Measurements from ENCODE around the gene EXOC2. TPM values are rescaled to one million over a fixed set of nuclear protein-coding genes. Genes with fewer than 3 reads are reported as not detected.

Gene EXOC2
- total RNA-seq, 1 experiment from 2014 or later = 45.7 TPM

- DNase-seq (ENCODE audit: low spot score) (no peak), ATAC-seq (no peak)
- ChIA-PET POLR2A (no interaction called here), CTCF (interaction anchor here (1.5 to 2.8 kb wide), 2 partner anchors 9 kb away, joined by 6 to 22 read pairs; no protein-coding TSS in a partner anchor)
- Mint-ChIP-seq H3K4me3 (no peak overlapping the region), H3K27me3 (ENCODE audit: low read depth) (peaks cover 14% of the 10 kb centered on the region), H3K27ac (no peak overlapping the region), H3K9me3 (peaks cover 10% of the 10 kb centered on the region), H3K4me1 (peaks cover 39% of the 10 kb centered on the region), H3K36me3 (no peaks in the 10 kb centered on the region)
- TF ChIP-seq ETV6 (CRISPR knock-in tag; IDR thresholded peaks at IDR 0.05) (no peak), CBFB (CRISPR knock-in tag; IDR thresholded peaks at IDR 0.05; ENCODE audit: low read depth) (no peak), NFATC4 (CRISPR knock-in tag; IDR thresholded peaks at IDR 0.05) (no peak), PRRX2 (CRISPR knock-in tag; IDR thresholded peaks at IDR 0.05) (no peak), FOXJ3 (CRISPR knock-in tag; IDR thresholded peaks at IDR 0.05; ENCODE audit: borderline replicate concordance) (no peak), NR3C1 (CRISPR knock-in tag; conservative IDR thresholded peaks at IDR 0.05; ENCODE audit: low read depth) (no peak), ERG (CRISPR knock-in tag; IDR thresholded peaks at IDR 0.05) (no peak), JAZF1 (CRISPR knock-in tag; IDR thresholded peaks at IDR 0.05) (no peak), ZNF671 (CRISPR knock-in tag; IDR thresholded peaks at IDR 0.05) (no peak), ZMAT4 (CRISPR knock-in tag; IDR thresholded peaks at IDR 0.05) (no peak), KAT7 (CRISPR knock-in tag; IDR thresholded peaks at IDR 0.05; ENCODE audit: borderline replicate concordance) (no peak), ZBTB43 (CRISPR knock-in tag; IDR thresholded peaks at IDR 0.05) (no peak), ZNF317 (CRISPR knock-in tag; IDR thresholded peaks at IDR 0.05; ENCODE audit: borderline replicate concordance, low read depth) (no peak), HMGA2 (CRISPR knock-in tag; IDR thresholded peaks at IDR 0.05) (no peak), ATF6 (CRISPR knock-in tag; IDR thresholded peaks at IDR 0.05) (no peak), FOXP4 (CRISPR knock-in tag; IDR thresholded peaks at IDR 0.05) (no peak), TEAD4 (CRISPR knock-in tag; IDR thresholded peaks at IDR 0.05) (no peak)
These were observed 19.9 kb upstream of the EXOC2 start for GRCh38 chr6:712805-713204.

- POLR2A ChIA-PET = no interaction called here
- H3K27me3 Mint-ChIP-seq (ENCODE audit: low read depth) = peaks cover 14% of the 10 kb centered on the region
- no peak for TF ChIP-seq HMGXB4 (CRISPR knock-in tag; IDR thresholded peaks at IDR 0.05)
- TF ChIP-seq MAX (CRISPR knock-in tag; IDR thresholded peaks at IDR 0.05) = no peak
- TF ChIP-seq TEAD4 (CRISPR knock-in tag; IDR thresholded peaks at IDR 0.05) = no peak
- TF ChIP-seq MXD4 (CRISPR knock-in tag; IDR thresholded peaks at IDR 0.05; ENCODE audit: borderline replicate concordance) = no peak
- no peak for TF ChIP-seq RORB (CRISPR knock-in tag; IDR thresholded peaks at IDR 0.05)
- no peak for TF ChIP-seq KAT7 (CRISPR knock-in tag; IDR thresholded peaks at IDR 0.05; ENCODE audit: borderline replicate concordance)
- TF ChIP-seq ESRRA (CRISPR knock-in tag; IDR thresholded peaks at IDR 0.05; ENCODE audit: borderline replicate concordance) = no peak
- TF ChIP-seq RELA (CRISPR knock-in tag; IDR thresholded peaks at IDR 0.05; ENCODE audit: borderline replicate concordance) = no peak
- TF ChIP-seq NR1H2 (CRISPR knock-in tag; IDR thresholded peaks at IDR 0.05) = no peak
- no peak for TF ChIP-seq ZNF396 (CRISPR knock-in tag; IDR thresholded peaks at IDR 0.05; ENCODE audit: borderline replicate concordance)
- no peak for TF ChIP-seq IRF2 (CRISPR knock-in tag; IDR thresholded peaks at IDR 0.05; ENCODE audit: borderline replicate concordance, low read depth)
- TF ChIP-seq NR3C1 (CRISPR knock-in tag; conservative IDR thresholded peaks at IDR 0.05; ENCODE audit: low read depth) = no peak
- no peak for TF ChIP-seq GTF2I (CRISPR knock-in tag; conservative IDR thresholded peaks at IDR 0.05)
These were observed 19.0 kb upstream of the EXOC2 start for GRCh38 chr6:711925-712324.

More at GRCh38 chr6:711925-712324, 19.0 kb upstream of the EXOC2 start:
- H3K36me3 Mint-ChIP-seq = no peaks in the 10 kb centered on the region
- no peak for DNase-seq (ENCODE audit: low spot score)
- peaks cover 46% of the 10 kb centered on the region for H3K4me1 Mint-ChIP-seq
- H3K27ac Mint-ChIP-seq = no peak overlapping the region
- peak overlapping the region; percentile 86 for H3K4me3 Mint-ChIP-seq
- ATAC-seq = no peak
- peaks cover 4% of the 10 kb centered on the region for H3K9me3 Mint-ChIP-seq
- CTCF ChIA-PET = interaction anchor here (1.0 to 2.8 kb wide), 6 partner anchors 9 to 725 kb away, joined by 3 to 22 read pairs (median 7); partner anchors contain the start of gene EXOC2

Data from WTC11 (cell line).